B cell (primary cell): ENCODE results near the gene NOTUM. TPM values are rescaled to one million over a fixed set of nuclear protein-coding genes. Genes with fewer than 3 reads are reported as not detected.

Experiments
- ATAC-seq: fragments of 200-7000 bp; cut with Tn5 transposase; one replicate; pipeline ENCODE4 v1.10.0; 2021; ENCODE audit warnings: low read depth, mild to moderate bottlenecking, moderate number of reproducible peaks, moderate library complexity
- CTCF ChIA-PET: fragments of 350-600 bp; sonication (Branson Sonifier 250); formaldehyde crosslinking; loops from one replicate; lab custom pipeline; 2021; ENCODE audit warnings: antibody characterized with exemption, inconsistent platforms; lab: Charles Lee
- POLR2A ChIA-PET: fragments of 350-600 bp; sonication (Branson Sonifier 250); formaldehyde crosslinking; loops from one replicate; lab custom pipeline; 2021; ENCODE audit warnings: antibody characterized with exemption; lab: Charles Lee
- DNase-seq: peaks from one replicate; pipeline ENCODE4 v3.0.0; 2013
- H2AFZ ChIP-seq: 2 replicates; pipeline ENCODE4 v1.6.1; 2012; ENCODE audit warnings: mild to moderate bottlenecking, low read depth, low read length; ENCODE audit not compliant: insufficient read depth, poor library complexity, severe bottlenecking
- H3K27ac ChIP-seq, 2 donors: 1 replicate in 1 of 2; 2 replicates in 1 of 2; pipeline ENCODE4 v1.5.1; 2012 to 2013; ENCODE audit warnings: low read length in 2 of 2, mild to moderate bottlenecking in 2 of 2, moderate library complexity in 1 of 2
- H3K27me3 ChIP-seq, 4 experiments: fragments of 200-600 bp in 1 of 4; sonication (generic) in 1 of 4; replicated peaks in 1 of 4; 1 replicate in 2 of 4; 2 replicates in 2 of 4; pipeline versions ENCODE4 v1.6.1 to v1.7.0; 2013 to 2016; ENCODE audit warnings: low read length in 3 of 4, mild to moderate bottlenecking in 2 of 4, mixed read lengths in 1 of 4, moderate library complexity in 1 of 4; ENCODE audit not compliant: insufficient read depth in 4 of 4, control insufficient read depth in 3 of 4; ENCODE audit errors: control extremely low read depth in 1 of 4
- H3K36me3 ChIP-seq, 2 experiments: replicated peaks in 1 of 2; 1 replicate in 1 of 2; 2 replicates in 1 of 2; pipeline versions ENCODE4 v1.6.1 to v1.7.1; 2013; ENCODE audit warnings: low read length in 1 of 2; ENCODE audit not compliant: insufficient read depth in 2 of 2, control insufficient read depth in 1 of 2; ENCODE audit errors: control extremely low read depth in 1 of 2, extremely low read depth in 1 of 2
- H3K4me1 ChIP-seq, 2 donors: fragments of 200-600 bp in 1 of 2; sonication (generic) in 1 of 2; 1 replicate in 1 of 2; 2 replicates in 1 of 2; pipeline versions ENCODE4 v1.5.1 to v1.6.1; 2013 to 2017; ENCODE audit warnings: low read length in 2 of 2; ENCODE audit not compliant: control insufficient read depth in 2 of 2, insufficient read depth in 2 of 2
- H3K4me2 ChIP-seq: replicated peaks from 2 replicates; pipeline ENCODE3; 2012; ENCODE audit warnings: mild to moderate bottlenecking, low read depth, low read length; ENCODE audit not compliant: poor library complexity, severe bottlenecking
- H3K4me3 ChIP-seq, 5 experiments: fragments of 200-600 bp in 1 of 5; sonication (generic) in 1 of 5; 1 replicate in 3 of 5; 2 replicates in 2 of 5; pipeline versions ENCODE4 v1.5.1 to v1.7.0; 2011 to 2016; ENCODE audit warnings: low read length in 4 of 5, mild to moderate bottlenecking in 4 of 5, low read depth in 2 of 5, control low read depth in 1 of 5, moderate library complexity in 1 of 5; ENCODE audit not compliant: insufficient read depth in 1 of 5; ENCODE audit errors: control extremely low read depth in 1 of 5, extremely low read depth in 1 of 5
- H3K79me2 ChIP-seq: fragments of 200-600 bp; sonication (generic); one replicate; pipeline ENCODE4 v1.6.0; 2016; ENCODE audit warnings: low read length; ENCODE audit not compliant: control insufficient read depth, insufficient read depth
- H3K9ac ChIP-seq: fragments of 200-600 bp; sonication (generic); 2 replicates; pipeline ENCODE4 v1.6.1; 2017; ENCODE audit warnings: mild to moderate bottlenecking, low read length, moderate library complexity
- H3K9me3 ChIP-seq, 3 donors: one replicate each; pipeline versions ENCODE4 v1.6.1 to v1.7.1; 2013; ENCODE audit warnings: low read length in 2 of 3; ENCODE audit not compliant: control insufficient read depth in 2 of 3, insufficient read depth in 1 of 3; ENCODE audit errors: control extremely low read depth in 1 of 3
- H4K20me1 ChIP-seq: 2 replicates; pipeline ENCODE4 v1.6.0; 2012; ENCODE audit warnings: mild to moderate bottlenecking, low read length; ENCODE audit not compliant: insufficient read depth, control insufficient read depth, poor library complexity, severe bottlenecking
- H3K27ac Mint-ChIP-seq: one replicate; pipeline ENCODE4 v1.8.0; 2021; ENCODE audit warnings: mixed read lengths
- H3K27me3 Mint-ChIP-seq: one replicate; pipeline ENCODE4 v1.8.0; 2021; ENCODE audit warnings: mixed read lengths
- H3K4me1 Mint-ChIP-seq: one replicate; pipeline ENCODE4 v1.8.0; 2021; ENCODE audit warnings: mixed read lengths
- H3K4me3 Mint-ChIP-seq: one replicate; pipeline ENCODE4 v1.8.0; 2021; ENCODE audit warnings: mixed read lengths
- H3K9me3 Mint-ChIP-seq: one replicate; pipeline ENCODE4 v1.8.0; 2022; ENCODE audit warnings: mixed read lengths; ENCODE audit not compliant: insufficient read depth
- EZH2 ChIP-seq: IDR thresholded peaks from 2 replicates; pipeline ENCODE4 v1.6.1; 2012; ENCODE audit warnings: borderline replicate concordance, low read depth, mild to moderate bottlenecking, moderate library complexity, low read length; ENCODE audit not compliant: insufficient read depth, poor library complexity, severe bottlenecking
- WGBS: methylation state at CpG from one replicate; pipeline ENCODE4 v1.1.5; 2013; ENCODE audit warnings: missing lambda C conversion rate; ENCODE audit not compliant: insufficient coverage; 5-methylcytosine and 5-hydroxymethylcytosine counted together
- intact Hi-C: fragments of 100-400 bp; cut with micrococcal nuclease; formaldehyde crosslinking; loops from one replicate; pipeline ENCODE4 v1.10.0; 2022
- polyA plus RNA-seq: library from polyadenylated mRNA; depleted of rRNA; stranded (reverse); fragments of >200 nt; gene quantifications from 2 replicates; pipeline ENCODE4 v1.2.3, GENCODE V29; 2012
- total RNA-seq, 2 donors: library from RNA; stranded (reverse); fragments of 120-200 nt in 1 of 2; gene quantifications; 1 replicate in 1 of 2; 2 replicates in 1 of 2; pipeline versions ENCODE4 v1.2.3 to v1.2.4, GENCODE V29; 2013 to 2022
- TF ChIP-seq, protein P1 (sequence below): fragments of 200-600 bp; IDR thresholded peaks from one replicate; pipeline ENCODE4 v1.8.0; 2022; ENCODE audit warnings: antibody characterized with exemption, mild to moderate bottlenecking

Gene NOTUM
- total and polyA plus RNA-seq, 2 donors (not counting 1 experiment from before 2014, with no cell fraction given): not detected

- Histone ChIP-seq H3K79me2 (peaks cover 42% of the 10 kb centered on the region), H3K4me1 (no peaks in the 10 kb centered on the region), H3K27ac (no peak overlapping the region), H3K4me2 (no peak overlapping the region), H3K36me3 (peaks cover 0 to 8% of the 10 kb centered on the region in 2 experiments), H3K9ac (no peak overlapping the region), H2AFZ (no peak overlapping the region), H3K4me3 (no peak overlapping the region), H3K9me3 (no peaks in the 10 kb centered on the region), H4K20me1 (peaks cover 32% of the 10 kb centered on the region), H3K27me3 (no peaks in the 10 kb centered on the region)
- CTCF ChIA-PET: no interaction called here
- Mint-ChIP-seq H3K27ac (no peak overlapping the region), H3K9me3 (no peaks in the 10 kb centered on the region), H3K4me3 (no peak overlapping the region), H3K27me3 (no peaks in the 10 kb centered on the region), H3K4me1 (peaks cover 3% of the 10 kb centered on the region)
- no peak for ATAC-seq
- POLR2A ChIA-PET: no interaction called here
- 98% methylated on average over 25 of the region's 25 CpGs for WGBS
- intact Hi-C loops: no loop called here
- no peak for TF ChIP-seq EZH2
- TF ChIP-seq, protein P1, sequence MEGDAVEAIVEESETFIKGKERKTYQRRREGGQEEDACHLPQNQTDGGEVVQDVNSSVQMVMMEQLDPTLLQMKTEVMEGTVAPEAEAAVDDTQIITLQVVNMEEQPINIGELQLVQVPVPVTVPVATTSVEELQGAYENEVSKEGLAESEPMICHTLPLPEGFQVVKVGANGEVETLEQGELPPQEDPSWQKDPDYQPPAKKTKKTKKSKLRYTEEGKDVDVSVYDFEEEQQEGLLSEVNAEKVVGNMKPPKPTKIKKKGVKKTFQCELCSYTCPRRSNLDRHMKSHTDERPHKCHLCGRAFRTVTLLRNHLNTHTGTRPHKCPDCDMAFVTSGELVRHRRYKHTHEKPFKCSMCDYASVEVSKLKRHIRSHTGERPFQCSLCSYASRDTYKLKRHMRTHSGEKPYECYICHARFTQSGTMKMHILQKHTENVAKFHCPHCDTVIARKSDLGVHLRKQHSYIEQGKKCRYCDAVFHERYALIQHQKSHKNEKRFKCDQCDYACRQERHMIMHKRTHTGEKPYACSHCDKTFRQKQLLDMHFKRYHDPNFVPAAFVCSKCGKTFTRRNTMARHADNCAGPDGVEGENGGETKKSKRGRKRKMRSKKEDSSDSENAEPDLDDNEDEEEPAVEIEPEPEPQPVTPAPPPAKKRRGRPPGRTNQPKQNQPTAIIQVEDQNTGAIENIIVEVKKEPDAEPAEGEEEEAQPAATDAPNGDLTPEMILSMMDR: no peak
- DNase-seq: no peak
Measured at GRCh38 chr17:81990836-81991683, 30.1 kb upstream of the NOTUM start.

- Mint-ChIP-seq H3K27ac (no peak overlapping the region), H3K4me3 (no peak overlapping the region), H3K27me3 (no peaks in the 10 kb centered on the region), H3K9me3 (no peaks in the 10 kb centered on the region), H3K4me1 (peaks cover 11% of the 10 kb centered on the region)
- Histone ChIP-seq H3K4me2 (no peak overlapping the region), H3K4me3 (no peak overlapping the region), H3K9me3 (peaks cover 0 to 7% (median 0%) of the 10 kb centered on the region in 3 donors), H3K36me3 (peaks cover 0 to 24% of the 10 kb centered on the region in 2 experiments), H4K20me1 (peaks cover 31% of the 10 kb centered on the region), H3K79me2 (peaks cover 63% of the 10 kb centered on the region), H3K9ac (no peak overlapping the region), H3K4me1 (peaks cover 5 to 10% of the 10 kb centered on the region in 2 donors), H3K27me3 (no peaks in the 10 kb centered on the region), H2AFZ (no peak overlapping the region), H3K27ac (no peak overlapping the region)
- no peak for TF ChIP-seq EZH2
- TF ChIP-seq, protein P1: no peak
- WGBS: 98% methylated on average over 25 of the region's 26 CpGs
- ChIA-PET POLR2A (interaction anchor here (0.7 kb wide), 1 partner anchor 164 kb away, joined by 5 read pairs; no protein-coding TSS in a partner anchor), CTCF (no interaction called here)
- intact Hi-C loops: no loop called here
- no peak for ATAC-seq
- DNase-seq: no peak
Measured at GRCh38 chr17:81987161-81987770, 26.3 kb upstream of the NOTUM start.
